ENCODE measurements around the gene ZNF175. TPM values are rescaled to one million over a fixed set of nuclear protein-coding genes. Genes with fewer than 3 reads are reported as not detected.

Gene ZNF175
- 1 to 10 TPM; 8.0 to 9.2 TPM for total RNA-seq
- long read RNA-seq, donor 1, full-length matches to known transcripts = 1 of 3 reads
- long read RNA-seq, donor 1, partial matches to known transcripts = 2 of 3 reads
- long read RNA-seq, donor 1, other reads (novel, unspliced or antisense) = 0 of 3 reads
- long read RNA-seq, donor 2, partial matches to known transcripts = 0 of 1 reads
- long read RNA-seq, donor 2, other reads (novel, unspliced or antisense) = 1 of 1 reads

DNA sequence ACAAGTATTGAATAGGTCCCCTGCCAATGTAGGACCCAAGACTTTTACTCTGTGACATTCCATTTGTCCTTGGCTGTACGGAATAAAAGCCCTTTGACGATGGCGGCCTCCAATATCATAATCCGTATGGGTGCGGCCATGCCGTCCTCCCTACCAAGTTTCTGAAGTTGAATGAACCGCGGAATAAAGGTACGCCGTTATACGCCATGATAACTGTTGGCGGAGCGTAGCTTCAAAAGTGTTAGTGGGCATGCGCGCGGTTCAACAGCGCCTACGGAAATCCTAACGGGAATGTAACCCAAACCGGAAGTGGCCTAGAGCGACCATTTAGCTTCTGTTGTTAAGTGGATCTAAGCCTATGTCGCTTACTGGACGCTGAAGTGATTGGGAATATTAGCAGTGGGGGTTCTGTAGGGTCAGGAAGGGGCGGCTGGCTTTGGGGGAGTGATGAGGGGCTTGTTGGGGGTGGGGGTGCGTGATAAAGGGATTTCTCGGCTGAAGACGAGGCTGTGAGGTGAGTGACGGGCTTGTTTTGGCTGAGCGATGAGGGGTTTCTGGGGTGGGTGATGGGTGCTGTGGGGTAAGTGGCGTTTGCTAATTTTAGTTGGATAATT lies at the start of gene ZNF175:
Gene ZNF175, plus strand, starts transcription at position 322 of the 614 bp plus-strand sequence. CDS start 2,047 bp downstream, outside the sequence.
- peak; percentile 98 for DNase-seq (ENCODE audit: low spot score)
- intact Hi-C loops (cut with DNase I) = no loop called here

DNA sequence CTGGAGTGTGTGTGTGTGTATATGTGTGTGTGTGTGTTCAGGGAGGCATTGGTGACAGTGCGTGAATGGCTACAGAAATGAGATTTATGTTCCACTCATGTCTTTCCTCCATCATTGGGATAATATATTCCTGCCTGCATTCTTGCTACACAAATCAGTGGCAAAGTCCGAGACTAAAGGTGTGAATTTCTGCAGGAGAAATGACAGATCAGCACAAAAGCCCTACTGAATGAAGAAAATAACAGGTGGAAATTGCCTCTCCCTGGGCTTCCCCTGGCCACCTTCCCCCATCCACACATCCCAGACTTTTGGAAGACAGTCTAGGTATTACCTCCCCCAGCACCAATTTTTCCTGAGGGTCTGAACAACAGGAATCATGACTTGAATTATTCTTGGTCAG lies 49.7 kb upstream of the ZNF175 start:
- intact Hi-C loops (cut with DNase I) = no loop called here

DNA sequence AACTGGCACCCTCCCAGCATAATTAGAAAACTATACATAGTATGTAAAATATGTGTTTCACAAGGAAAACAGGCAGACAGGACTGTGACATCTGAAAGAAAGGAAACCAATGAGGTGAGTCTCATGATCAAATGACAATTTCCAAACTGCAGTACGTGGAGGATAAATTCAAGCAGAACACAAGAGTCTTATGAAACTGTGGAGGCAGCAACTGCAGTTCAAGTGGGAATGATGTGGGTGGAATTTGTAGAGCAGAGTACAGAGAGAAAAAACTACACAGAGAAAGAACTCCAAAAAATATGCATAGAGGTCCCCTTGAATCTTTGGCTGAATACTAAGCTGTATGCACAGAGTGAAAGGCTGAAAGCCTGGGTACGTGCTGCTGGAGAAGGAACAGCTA lies 49.3 kb upstream of the ZNF175 start:
- DNase-seq (ENCODE audit: low spot score) = no peak
- intact Hi-C loops (cut with DNase I) = no loop called here

More for the DNA sequence above, 49.7 kb upstream of the ZNF175 start:
- DNase-seq (ENCODE audit: low spot score) = no peak

DNA sequence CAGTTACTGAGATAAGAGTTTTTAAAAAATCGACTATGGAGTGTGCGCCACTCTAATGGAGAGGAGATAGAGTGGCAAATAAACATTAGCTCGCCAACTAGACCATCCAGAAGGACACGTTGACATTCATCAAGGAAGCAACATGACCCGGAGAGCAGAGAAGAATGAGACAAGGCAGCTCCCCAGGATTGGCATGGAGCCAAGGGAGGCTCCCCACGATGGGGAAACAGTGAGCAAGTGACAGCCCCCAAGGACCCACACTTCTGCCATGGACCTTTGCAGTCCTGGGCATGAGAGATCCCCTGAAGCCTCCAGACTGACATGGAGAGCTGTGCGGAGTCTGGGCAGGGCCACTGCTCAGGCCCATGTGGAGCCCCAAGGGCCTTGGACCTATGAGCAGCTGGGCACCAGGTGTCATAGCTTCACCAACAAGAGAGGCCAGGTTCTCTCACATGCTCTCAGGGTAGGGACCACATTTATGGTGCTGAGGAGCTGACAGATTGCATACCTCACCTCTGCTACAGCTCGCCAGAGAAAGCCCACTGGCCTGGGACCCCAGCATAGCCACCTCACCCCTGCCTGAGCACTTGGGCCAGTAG lies 46.3 kb upstream of the ZNF175 start:
- no peak for DNase-seq (ENCODE audit: low spot score)
- intact Hi-C loops (cut with DNase I) = no loop called here

DNA sequence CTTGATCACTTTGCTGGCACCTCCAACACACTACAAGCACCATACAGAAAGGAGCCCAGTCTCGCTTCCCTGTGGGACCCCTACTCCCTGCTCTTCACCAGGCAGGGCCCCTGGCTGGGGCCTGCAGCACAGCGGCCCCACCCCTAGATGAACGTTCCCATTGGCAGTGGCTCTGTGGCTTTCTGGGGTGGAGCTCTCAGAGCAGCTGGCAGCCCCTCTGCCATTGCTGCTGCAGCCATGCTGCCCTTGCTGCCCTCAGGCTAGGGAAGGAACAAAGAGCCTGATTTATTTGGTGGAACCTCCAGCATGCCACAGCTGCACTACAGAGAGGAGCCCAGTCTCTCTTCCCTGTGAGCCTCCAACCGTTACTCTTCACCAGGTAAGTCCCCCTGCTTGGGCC lies 45.4 kb upstream of the ZNF175 start:
- no peak for DNase-seq (ENCODE audit: low spot score)
- intact Hi-C loops (cut with DNase I) = no loop called here

DNA sequence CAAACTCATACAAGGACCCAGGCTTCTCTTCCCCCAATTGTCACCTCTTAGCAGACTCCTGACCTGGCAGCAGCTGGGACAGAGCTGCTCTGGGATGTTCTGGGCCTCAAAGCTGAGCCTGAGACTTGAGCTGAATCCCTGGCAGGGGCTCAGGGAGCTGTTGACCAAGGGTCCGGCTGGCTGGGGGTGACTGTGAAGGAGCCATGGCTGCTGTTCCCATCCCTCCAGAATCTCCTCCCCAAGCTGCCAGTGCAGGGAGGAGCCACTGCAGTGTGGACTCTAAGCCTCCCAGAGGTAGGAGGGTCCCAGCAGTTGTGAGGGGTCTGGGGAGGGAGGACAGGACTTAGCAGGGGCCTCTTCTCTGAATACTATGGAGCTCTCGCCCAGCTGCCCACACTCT lies 41.8 kb upstream of the ZNF175 start:
- intact Hi-C loops (cut with DNase I) = no loop called here
- no peak for DNase-seq (ENCODE audit: low spot score)

DNA sequence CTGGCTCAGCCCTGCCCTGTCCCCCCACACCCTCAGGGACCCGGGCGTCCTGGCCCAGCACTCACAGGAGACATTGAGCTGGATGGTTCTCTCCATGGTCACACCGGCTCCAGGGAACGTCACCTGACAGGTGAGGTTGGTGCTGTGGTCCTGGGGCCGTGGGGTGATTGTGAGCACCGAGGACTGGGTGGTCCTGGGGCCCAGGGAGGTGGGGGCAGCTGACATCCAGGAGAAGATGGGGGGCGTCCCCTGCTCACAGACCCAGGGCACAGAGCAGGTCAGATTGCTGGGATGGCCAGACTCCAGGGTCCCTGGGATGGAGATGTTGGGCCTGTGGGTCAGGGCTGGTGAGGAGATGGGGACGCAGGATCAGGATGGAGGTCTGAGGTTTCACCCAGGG lies 40.5 kb upstream of the ZNF175 start:
- DNase-seq (ENCODE audit: low spot score) = no peak
- intact Hi-C loops (cut with DNase I) = no loop called here

DNA sequence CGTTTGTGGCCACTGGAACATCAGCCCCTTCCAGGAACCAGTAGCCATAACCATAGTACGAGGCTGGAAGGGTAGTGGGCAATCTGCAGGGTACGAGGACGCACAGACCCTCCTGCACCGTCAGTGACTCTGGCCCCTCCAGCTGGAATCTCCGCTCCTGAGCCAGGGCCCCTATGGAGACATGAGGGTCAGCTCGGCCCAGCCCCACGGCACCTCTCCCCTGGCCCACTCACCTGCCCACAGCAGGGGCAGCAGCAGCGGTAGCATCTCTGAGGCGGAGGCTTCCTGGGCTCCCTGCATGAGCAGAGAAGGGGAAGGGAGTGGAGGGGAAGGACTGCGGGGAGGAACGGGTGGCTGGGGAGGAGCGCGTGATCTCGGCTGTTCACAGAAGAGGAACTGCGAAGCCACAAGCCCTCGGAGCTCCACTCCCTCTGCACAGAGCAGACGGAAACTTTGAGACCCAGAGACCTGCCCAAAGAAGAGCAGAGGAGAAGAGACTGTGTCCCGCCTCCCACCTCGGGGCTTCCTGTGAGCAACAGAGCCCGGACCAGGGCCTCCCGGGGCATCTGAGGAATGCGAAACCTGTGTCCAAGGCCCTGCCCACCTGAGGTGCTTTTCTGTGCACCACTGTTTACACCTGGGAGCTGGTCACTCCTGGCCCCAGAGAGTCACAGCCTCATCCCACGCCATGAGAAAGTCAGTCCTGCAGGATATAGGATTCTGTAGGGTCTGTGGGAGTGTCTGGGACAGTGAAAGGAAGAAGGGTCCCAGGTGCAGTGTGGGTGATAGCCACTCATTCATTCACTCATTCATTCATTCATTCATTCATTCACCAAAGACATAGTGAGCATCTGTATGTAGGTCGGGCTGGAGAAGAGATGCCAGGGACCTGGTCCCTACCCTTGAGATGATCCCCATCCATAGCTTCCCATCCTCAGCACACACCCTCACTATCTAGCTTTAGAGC lies 39.5 kb upstream of the ZNF175 start, which contains the start of gene SIGLEC6:
Gene SIGLEC6, minus strand, starts transcription at position 322 of the 967 bp plus-strand sequence. Its CDS starts 22 bp downstream, at position 300.
- peak; percentile 90 for DNase-seq (ENCODE audit: low spot score)
- intact Hi-C loops (cut with DNase I) = no loop called here

DNA sequence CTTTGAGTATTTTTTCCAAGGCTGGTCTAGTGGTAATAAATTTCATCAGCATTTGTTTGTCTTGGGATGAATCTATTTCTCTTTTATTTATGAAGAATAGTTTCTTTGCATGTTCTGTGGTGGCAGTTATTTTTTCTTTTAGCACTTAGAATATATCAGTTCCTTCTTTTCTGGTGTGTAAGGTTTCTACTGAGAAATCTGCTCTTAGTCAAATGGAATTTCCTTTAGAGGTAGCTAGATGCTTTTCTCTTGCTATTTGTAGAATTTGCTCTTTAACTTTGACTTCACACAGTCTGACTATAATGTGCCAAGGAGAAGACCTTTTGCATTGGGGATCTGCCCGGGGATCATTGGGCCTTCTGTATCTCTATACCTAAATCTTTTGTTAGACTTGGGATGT lies 35.5 kb upstream of the ZNF175 start:
- no peak for DNase-seq (ENCODE audit: low spot score)
- intact Hi-C loops (cut with DNase I) = no loop called here

DNA sequence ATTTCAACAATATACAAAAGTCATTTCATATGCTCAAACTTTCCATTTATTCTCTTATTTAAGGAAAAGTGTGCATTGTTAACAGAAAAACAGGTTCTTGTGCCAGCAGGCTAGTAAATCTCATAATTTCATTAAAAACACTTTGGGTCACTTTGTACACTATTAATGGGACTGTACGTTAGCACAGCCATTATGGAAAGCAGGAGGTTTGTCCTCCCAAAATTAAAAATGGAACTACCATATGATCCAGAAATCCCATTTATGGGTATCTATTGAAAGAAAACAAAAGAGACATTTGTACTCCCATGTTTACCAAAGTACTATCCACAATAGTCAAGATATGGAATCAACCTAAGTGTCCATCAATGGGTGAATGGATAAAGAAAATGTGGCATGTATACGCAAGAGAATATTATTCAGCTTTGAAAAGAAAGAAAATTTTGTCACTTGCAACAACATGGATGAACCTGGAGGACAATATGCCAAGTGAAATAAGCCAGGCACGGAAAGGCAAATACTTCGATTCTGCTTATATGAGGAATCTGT lies 31.2 kb upstream of the ZNF175 start:
- intact Hi-C loops (cut with DNase I) = no loop called here
- DNase-seq (ENCODE audit: low spot score) = no peak

DNA sequence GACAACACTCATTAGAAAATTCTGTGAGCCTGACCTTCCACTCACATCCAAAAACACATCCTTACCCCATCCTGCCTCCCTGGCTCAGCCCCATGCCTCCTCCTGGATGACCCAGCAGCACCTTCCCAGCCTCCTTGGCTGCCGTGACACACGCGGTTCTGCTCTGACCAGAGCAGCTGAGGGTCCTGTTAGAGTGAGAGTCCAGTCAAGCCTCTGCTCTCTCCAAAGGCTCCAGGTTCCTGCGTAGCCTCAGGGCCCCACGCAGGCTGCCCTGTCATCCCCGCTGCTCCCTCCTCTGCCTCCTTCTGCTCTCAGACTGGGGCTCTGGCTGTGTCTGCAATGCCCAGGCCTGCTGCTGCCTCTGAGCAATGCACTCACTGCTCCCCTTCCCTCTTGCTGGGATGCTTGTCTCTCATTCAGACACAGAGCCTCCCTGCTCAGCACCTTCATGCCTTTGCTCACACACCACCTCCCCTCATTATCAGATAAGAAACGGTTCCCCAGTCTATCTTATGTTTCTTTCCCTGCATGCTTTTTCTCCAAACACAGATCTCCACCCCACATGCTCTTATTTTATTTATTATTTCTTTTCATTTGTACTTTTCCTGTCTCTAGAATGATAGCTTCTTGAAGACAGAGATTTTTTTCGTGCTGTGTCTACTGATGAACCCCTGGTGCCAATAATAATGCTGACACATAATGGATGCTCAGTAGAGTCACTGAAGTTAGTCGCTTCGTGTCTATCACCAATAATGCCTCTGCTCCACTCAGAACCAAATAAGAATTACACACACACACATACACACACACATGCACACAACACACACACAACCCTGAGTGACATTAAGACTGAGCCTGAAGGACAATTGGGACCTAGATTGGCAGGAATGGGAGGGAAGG lies 29.4 kb upstream of the ZNF175 start:
- DNase-seq (ENCODE audit: low spot score) = no peak
- intact Hi-C loops (cut with DNase I) = loop anchor here in 1 of 2 donors (1.0 kb wide), 1 partner anchor 20 kb away; no protein-coding TSS in a partner anchor

DNA sequence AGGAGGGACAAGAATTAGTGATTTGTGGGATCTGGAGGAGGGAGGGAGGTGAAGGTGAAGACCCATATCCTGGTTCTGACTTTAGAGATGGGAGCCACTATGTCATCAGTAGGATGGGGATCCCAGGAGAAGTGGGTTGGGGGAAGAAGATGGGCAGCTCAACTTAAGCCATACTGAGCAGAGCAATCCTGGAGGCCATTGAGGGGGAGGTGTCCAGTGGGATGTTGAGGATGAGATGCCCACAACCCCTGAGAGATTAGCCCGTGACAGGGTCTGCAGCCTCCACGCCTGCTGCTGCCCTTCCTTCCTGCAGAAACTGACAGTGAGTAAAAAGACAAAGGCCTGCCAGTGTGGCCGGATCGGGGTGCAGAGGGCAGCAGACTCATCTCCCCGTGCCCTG lies 28.4 kb upstream of the ZNF175 start:
- no peak for DNase-seq (ENCODE audit: low spot score)

DNA sequence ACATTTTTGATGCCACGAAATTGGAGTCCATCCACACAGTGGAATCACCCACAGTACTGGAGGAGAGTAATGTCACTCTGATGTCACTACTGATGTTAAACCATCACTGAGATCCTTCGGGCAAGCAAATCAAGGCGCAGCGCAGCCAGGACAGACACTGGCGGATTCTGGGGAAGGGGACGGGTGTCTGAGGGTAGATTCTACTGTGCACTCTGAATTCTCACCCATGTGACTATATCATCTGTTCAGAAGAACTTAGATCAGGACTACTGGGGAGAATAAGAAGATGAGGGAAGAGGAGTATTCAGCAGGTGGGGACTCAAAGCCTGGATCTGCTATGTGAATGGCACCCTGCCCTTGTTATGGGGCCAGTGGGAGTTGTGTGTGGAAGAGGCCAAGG lies 27.0 kb upstream of the ZNF175 start:
- intact Hi-C loops (cut with DNase I) = no loop called here
- no peak for DNase-seq (ENCODE audit: low spot score)

More for the DNA sequence above, 28.4 kb upstream of the ZNF175 start:
- intact Hi-C loops (cut with DNase I) = no loop called here

DNA sequence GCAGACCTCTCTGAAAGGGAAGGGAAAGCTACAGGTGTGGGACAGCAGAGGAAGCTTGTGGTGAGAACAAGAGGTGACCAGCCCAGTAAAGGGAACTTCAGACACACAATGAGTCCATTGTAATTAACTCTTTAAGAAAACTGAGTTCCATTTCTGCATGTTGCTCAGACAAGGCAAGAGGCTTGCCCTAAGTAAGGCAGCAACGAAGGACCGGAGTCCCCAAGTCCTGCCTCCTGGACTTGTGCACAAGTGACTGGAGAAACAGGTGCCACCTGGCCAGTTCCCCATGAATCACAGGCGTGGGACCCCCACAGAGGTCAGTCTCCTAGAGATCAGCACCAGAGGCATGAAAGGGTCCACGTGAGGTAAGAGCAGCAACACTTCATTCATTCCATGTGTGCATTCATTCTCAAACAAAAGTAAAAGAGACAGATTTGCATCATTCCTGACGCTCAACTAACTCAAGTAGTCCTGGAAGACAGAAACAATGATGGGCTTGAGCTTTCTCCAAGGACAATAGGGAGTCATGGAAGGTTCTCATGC lies 24.9 kb upstream of the ZNF175 start:
- intact Hi-C loops (cut with DNase I) = no loop called here
- no peak for DNase-seq (ENCODE audit: low spot score)

DNA sequence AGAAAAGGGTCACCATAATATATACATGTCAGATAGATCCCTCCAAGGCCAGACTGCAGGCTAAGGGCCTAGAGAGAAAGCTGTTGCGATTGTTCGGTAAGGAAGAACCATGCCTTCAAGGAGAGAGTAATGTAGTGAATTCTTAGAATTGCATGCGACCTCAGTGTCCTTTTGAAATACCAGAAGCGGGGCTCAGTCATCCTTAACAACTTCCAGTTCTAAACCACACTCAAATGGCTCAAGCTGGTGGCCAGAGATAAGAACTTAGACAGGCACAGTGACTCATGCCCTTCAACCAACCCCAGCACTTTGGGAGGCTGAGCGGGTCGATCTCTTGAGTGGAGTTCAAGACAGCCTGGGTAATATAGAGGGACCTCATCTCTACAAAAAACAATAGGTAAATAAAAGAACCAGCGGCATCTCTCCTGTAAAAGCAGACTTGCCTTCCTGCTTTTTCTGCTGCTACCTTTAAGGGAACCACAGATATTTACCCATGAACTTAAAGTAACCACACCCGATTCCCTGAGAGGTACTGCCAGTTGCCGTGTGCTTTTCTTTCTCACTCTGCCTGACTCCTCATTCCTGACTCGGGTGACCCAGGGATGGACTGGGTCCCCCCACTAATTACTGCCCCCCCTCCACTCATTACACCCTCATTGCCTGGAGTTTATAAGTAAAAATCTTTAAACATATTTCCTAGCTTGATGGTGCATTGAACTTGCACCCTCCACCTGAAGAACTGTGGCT lies 24.3 kb upstream of the ZNF175 start:
- no peak for DNase-seq (ENCODE audit: low spot score)
- intact Hi-C loops (cut with DNase I) = no loop called here

DNA sequence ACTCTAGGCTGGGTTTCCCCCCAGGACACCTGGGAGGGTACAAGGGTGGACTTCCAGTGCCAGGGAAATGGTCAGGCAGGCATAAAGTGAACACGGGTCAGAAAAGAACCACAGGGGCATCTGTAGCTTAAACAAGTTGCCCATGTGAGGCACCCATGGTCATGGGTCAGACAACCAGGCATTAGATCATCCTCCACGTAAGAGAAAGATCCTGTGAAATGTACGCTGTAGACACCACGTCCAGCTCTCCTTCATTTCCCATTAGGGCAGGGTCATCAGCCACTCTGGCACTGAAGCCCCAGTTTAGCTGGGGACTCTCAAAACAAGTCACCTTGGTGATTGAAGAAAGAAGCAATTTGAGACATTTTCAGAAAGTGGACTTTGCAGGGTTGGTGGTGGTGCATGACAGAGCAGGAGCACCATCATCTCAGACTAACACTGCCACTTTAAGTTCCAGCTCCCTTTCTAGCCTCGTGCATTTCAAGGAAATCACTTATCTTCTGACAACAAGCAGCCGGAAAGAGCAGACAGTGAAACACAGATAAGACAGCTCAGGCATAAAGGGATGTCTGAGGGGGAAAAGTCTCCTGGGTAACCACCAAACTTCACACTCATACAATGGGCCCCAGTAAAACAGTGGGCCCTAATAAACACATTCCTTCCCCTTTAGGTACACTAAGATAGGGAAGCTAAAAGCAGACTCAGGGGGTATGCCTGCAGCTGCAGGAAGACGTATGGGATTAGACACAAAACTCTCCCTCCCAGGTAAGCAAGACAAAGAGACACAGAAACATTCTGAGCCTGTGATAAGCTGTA lies 23.5 kb upstream of the ZNF175 start:
- intact Hi-C loops (cut with DNase I) = no loop called here
- DNase-seq (ENCODE audit: low spot score) = no peak

DNA sequence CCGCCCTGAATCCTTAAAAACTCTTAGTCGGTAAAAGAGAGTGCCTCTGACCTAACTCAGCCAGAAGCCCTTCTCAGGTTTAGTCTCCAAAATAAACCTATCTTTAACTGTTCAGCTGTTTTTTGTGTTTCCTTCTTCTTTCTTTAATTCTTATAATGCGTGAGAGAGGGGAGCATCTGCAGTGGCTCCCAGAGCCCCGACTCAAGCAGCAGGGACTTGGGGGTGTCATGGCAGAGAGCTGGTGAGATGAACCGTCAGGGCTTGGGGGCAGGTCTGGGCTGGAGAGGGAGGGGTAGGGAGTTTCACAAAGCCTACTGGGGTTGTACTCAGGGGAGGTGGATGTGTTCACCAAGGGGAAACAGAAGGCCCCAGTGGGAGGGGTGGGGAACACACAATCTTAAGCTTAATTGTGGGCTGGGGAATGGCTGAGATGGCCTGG lies 22.9 kb upstream of the ZNF175 start:
- DNase-seq (ENCODE audit: low spot score) = no peak
- intact Hi-C loops (cut with DNase I) = no loop called here
